ENCODE results near the gene SIN3A. TPM values are rescaled to one million over a fixed set of nuclear protein-coding genes. Genes with fewer than 3 reads are reported as not detected.
"Not testable (repeated sequence)": the region's sequence is repeated elsewhere in the genome, so short reads cannot be mapped to it uniquely, and the experiment has no call there.

SIN3A gene
- total RNA-seq, 2 donors from 2014 or later, result 51.4 to 54.3 TPM

DNA sequence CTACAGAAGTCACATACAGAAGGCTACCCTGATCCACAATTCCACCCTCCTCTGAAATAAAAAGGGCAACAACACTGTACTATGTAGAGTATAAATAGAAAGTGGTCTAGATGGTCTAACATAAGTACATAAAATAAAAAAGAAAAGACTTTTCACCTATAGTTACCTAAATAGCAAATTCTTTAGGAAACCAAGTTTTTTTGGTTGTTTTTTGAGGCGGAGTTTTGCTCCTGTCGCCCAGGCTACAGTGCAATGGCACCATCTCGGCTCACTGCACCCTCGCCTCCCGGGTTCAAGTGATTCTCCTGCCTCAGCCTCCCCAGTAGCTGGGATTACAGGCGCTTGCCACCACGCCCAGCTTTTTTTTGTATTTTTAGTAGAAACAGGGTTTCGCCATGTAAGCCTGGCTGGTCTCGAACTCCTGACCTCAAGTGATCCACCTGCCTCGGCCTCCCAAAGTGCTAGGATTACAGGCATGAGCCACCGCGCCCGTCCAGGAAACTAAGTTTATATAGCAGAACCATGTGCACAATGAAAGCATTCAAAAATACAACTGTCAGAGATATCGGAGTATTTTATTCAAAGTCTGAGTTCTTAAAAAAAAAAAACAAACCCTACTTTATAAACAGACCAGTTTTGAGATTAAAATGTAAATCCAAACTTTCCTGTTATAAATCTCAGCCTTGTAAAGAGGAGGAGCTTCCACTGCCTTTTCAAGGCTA is 1.7 kb downstream of the SIN3A start:
- peaks cover 9% of the 10 kb centered on the region for H3K4me1 ChIP-seq
- H3K4me3 ChIP-seq, result peak overlapping the region; percentile 52
- DNase-seq, result peak; percentile 43
- intact Hi-C loops (cut with DNase I), result loop anchor here (5.0 kb wide), 1 partner anchor 82 kb away; the partner anchor contains the start of gene MAN2C1
- TF ChIP-seq, protein P1, sequence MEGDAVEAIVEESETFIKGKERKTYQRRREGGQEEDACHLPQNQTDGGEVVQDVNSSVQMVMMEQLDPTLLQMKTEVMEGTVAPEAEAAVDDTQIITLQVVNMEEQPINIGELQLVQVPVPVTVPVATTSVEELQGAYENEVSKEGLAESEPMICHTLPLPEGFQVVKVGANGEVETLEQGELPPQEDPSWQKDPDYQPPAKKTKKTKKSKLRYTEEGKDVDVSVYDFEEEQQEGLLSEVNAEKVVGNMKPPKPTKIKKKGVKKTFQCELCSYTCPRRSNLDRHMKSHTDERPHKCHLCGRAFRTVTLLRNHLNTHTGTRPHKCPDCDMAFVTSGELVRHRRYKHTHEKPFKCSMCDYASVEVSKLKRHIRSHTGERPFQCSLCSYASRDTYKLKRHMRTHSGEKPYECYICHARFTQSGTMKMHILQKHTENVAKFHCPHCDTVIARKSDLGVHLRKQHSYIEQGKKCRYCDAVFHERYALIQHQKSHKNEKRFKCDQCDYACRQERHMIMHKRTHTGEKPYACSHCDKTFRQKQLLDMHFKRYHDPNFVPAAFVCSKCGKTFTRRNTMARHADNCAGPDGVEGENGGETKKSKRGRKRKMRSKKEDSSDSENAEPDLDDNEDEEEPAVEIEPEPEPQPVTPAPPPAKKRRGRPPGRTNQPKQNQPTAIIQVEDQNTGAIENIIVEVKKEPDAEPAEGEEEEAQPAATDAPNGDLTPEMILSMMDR (IDR thresholded peaks at IDR 0.05), result no peak
- peak overlapping the region; percentile 95 for H3K27ac ChIP-seq
- H3K36me3 ChIP-seq, result no peaks in the 10 kb centered on the region
- H3K9ac ChIP-seq (ENCODE audit: low read depth in 2 of 2, low read length in 2 of 2), result peak overlapping the region in 1 of 2 donors; percentile 93
- no peaks in the 10 kb centered on the region for H3K27me3 ChIP-seq
- H3K9me3 ChIP-seq, result no peaks in the 10 kb centered on the region

DNA sequence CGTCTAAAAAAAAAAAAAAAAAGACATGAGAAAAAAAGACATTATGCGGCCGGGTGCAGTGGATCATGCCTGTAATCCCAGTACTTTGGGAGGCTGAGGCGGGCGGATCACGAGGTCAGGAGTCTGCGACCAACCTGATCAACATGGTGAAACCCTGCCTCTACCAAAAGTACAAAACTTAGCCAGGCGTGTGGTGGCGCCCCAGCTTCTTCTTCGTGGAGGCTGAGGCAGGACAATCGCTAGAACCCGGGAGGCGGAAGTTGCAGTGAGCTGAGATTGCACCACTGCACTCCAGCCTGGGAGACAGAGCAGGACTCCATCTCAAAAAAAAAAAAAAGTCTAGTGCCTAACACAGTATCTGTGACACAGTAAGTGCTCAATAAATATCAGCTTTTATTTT is 3.3 kb downstream of the SIN3A start:
- H3K27ac ChIP-seq, result not testable (repeated sequence)

DNA sequence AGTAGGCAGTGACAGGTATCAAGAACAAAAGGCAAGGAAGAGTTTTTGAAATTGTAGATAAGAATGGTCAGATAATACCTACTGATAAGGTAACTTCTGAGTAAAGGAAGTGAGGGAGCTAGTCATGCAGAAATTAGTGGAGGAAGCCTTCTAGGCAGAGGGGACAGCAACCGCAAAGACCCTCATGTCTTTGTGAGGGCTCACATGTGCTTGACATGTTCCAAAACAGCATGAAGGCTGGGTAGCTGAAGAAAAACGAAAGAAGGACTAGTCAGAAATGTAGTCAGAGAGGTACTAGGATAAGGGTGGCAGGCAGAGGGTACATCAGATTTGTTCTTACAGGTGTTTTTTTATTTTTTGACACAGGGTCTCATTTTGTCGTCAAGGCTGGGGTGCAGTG is 5.3 kb downstream of the SIN3A start:
- no peak overlapping the region for H3K4me3 ChIP-seq
- no peak for DNase-seq
- intact Hi-C loops (cut with DNase I), result loop anchor here (5.0 kb wide), 1 partner anchor 79 kb away; the partner anchor contains the start of gene MAN2C1
- H3K36me3 ChIP-seq, result no peaks in the 10 kb centered on the region
- H3K9ac ChIP-seq (ENCODE audit: low read depth in 2 of 2, low read length in 2 of 2), result no peak overlapping the region
- TF ChIP-seq, protein P1 (IDR thresholded peaks at IDR 0.05), result no peak
- peaks cover 9% of the 10 kb centered on the region for H3K4me1 ChIP-seq
- no peaks in the 10 kb centered on the region for H3K27me3 ChIP-seq
- no peaks in the 10 kb centered on the region for H3K9me3 ChIP-seq
- no peak overlapping the region for H3K27ac ChIP-seq

More for the DNA sequence above, 3.3 kb downstream of the SIN3A start:
- not testable (repeated sequence) for H3K27me3 ChIP-seq; H3K4me1 ChIP-seq; H3K36me3 ChIP-seq; H3K9me3 ChIP-seq; DNase-seq; H3K9ac ChIP-seq (ENCODE audit: low read depth in 2 of 2, low read length in 2 of 2); H3K4me3 ChIP-seq
- intact Hi-C loops (cut with DNase I), result loop anchor here (5.0 kb wide), 1 partner anchor 81 kb away; the partner anchor contains the start of gene MAN2C1

DNA sequence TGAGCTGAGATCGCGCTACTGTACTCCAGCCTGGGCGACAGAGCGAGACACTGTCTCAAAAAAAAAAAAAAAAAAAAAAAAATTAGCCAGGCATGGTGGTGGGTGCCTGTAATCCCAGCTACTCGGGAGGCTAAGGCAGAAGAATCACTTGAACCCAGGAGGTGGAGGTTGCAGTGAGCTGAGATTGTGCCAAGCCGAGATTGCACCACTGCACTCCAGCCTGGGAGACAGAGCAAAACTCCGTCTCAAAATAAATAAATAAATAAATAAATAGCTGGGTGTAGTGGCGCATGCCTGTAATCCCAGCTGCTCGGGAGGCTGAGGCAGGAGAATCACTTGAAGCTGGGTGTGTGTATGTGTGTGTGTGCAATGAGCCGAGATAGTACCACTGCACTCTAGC is 6.2 kb downstream of the SIN3A start:
- H3K27me3 ChIP-seq; H3K9me3 ChIP-seq; H3K4me1 ChIP-seq; DNase-seq; H3K9ac ChIP-seq (ENCODE audit: low read depth in 2 of 2, low read length in 2 of 2); H3K36me3 ChIP-seq; H3K4me3 ChIP-seq; H3K27ac ChIP-seq: not testable (repeated sequence)
- intact Hi-C loops (cut with DNase I), result loop anchor here (5.0 kb wide), 1 partner anchor 78 kb away; the partner anchor contains the start of gene MAN2C1

DNA sequence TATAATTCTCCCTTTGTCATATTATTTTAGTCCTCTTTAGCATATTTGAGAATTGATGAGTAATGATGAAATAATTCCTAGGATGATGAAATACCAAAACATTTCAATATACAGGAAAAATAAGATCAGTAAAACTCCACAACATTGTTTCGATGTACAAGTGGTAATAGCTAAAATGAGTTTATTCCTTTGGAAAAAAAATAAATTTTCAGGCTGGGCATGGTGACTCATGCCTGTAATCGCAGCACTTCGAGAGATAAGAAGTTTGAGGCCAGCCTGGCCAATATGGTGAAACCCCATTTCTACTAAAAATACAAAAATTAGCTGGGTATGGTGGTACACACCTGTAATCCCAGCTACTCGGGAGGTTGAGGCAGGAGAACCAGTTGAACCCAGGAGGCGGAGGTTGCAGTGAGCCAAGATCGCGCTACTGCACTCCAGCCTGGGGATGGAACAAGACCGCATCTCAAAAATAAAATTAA is 7.5 kb downstream of the SIN3A start:
- not testable (repeated sequence) for H3K4me1 ChIP-seq

DNA sequence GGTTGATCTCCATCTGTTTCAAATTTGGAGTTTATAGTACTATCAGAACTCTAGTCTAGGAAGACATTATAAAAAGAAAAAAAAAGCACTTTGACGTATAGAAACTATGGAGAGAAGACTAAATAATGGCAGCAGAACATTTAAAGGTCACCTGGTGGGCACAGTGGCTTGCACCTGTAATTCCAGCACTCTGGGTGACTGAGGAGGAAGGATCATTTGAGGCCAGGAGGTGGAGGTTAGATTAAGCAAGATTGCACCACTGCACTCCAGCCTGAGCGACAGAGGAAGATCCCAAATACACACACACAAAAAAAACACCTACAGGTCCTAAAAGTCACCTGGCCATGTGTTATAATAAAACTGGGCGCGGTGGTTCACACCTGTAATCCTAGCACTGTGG is 13.8 kb downstream of the SIN3A start:
- Histone ChIP-seq H3K27me3 (no peaks in the 10 kb centered on the region), H3K9ac (ENCODE audit: low read depth in 2 of 2, low read length in 2 of 2) (no peak overlapping the region), H3K9me3 (no peaks in the 10 kb centered on the region), H3K4me3 (no peak overlapping the region), H3K27ac (no peak overlapping the region), H3K36me3 (no peaks in the 10 kb centered on the region), H3K4me1 (no peaks in the 10 kb centered on the region)
- intact Hi-C loops (cut with DNase I), result no loop called here
- DNase-seq, result no peak
- TF ChIP-seq, protein P1 (IDR thresholded peaks at IDR 0.05), result no peak

More for the DNA sequence above, 7.5 kb downstream of the SIN3A start:
- intact Hi-C loops (cut with DNase I); H3K36me3 ChIP-seq; DNase-seq; H3K27me3 ChIP-seq; H3K27ac ChIP-seq; H3K4me3 ChIP-seq; H3K9ac ChIP-seq (ENCODE audit: low read depth in 2 of 2, low read length in 2 of 2); H3K9me3 ChIP-seq: not testable (repeated sequence)

DNA sequence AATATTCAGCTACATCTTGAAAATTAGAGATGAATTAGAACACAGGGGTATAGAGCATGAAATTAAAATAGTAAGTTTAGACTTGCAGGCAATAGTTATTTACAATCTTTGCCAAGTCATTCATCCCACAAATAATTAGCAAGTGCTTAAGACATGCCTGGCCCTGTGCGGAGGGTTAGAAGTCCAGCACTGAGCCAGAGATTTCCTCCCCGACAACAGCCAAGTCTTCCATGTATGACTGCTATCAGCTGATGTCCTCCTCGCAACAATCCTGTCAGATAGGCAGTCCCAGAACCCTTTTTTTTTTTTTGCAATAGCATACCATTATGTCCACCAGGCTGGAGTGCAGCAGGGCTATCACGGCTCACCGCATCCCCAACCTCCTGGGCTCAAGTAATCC is 14.6 kb downstream of the SIN3A start:
- Histone ChIP-seq H3K9me3 (no peaks in the 10 kb centered on the region), H3K27me3 (no peaks in the 10 kb centered on the region), H3K9ac (ENCODE audit: low read depth in 2 of 2, low read length in 2 of 2) (no peak overlapping the region), H3K4me3 (no peak overlapping the region), H3K27ac (no peak overlapping the region), H3K36me3 (no peaks in the 10 kb centered on the region), H3K4me1 (no peaks in the 10 kb centered on the region)
- intact Hi-C loops (cut with DNase I), result no loop called here
- DNase-seq, result no peak
- TF ChIP-seq, protein P1 (IDR thresholded peaks at IDR 0.05), result no peak

Data from colonic mucosa (tissue), 4 donors.